WERI-Rb-1 (cell line): ENCODE results near the gene SLC7A8.

ENCODE experiments used
- DNase-seq: peaks from one replicate; pipeline ENCODE4 v3.0.0-alpha.2; 2020
- H3K27ac ChIP-seq: fragments of 250-450 bp; sonication (Bioruptor Pico); 2 replicates; pipeline ENCODE4 v1.5.1; 2020; ENCODE audit warnings: mild to moderate bottlenecking, moderate library complexity
- H3K27me3 ChIP-seq: fragments of 250-450 bp; sonication (Bioruptor Pico); 2 replicates; pipeline ENCODE4 v1.5.1; 2021; ENCODE audit warnings: mild to moderate bottlenecking, low read depth, moderate library complexity; ENCODE audit not compliant: insufficient read depth, severe bottlenecking
- H3K36me3 ChIP-seq: fragments of 250-450 bp; sonication (Bioruptor Pico); 2 replicates; pipeline ENCODE4 v1.5.1; 2020; ENCODE audit warnings: mild to moderate bottlenecking, moderate library complexity
- H3K4me3 ChIP-seq: 2 replicates; pipeline ENCODE4 v1.5.1; 2011; ENCODE audit warnings: low read depth, mild to moderate bottlenecking, control low read depth, low read length
- H3K9me3 ChIP-seq: fragments of 250-450 bp; sonication (Bioruptor Pico); 2 replicates; pipeline ENCODE4 v1.5.1; 2021; ENCODE audit warnings: mild to moderate bottlenecking, moderate library complexity; ENCODE audit not compliant: severe bottlenecking
- TF ChIP-seq, protein P1 (sequence below): IDR thresholded peaks from 2 replicates; pipeline ENCODE4 v1.5.1; 2011; ENCODE audit warnings: low read depth, mild to moderate bottlenecking, control low read depth, inconsistent platforms, low read length

The SLC7A8 gene

GRCh38 chr14:23126548-23127278, 56.7 kb downstream of the SLC7A8 start:
- no peaks in the 10 kb centered on the region for H3K9me3 ChIP-seq
- peaks cover 31% of the 10 kb centered on the region for H3K27me3 ChIP-seq
- no peak for DNase-seq
- TF ChIP-seq, protein P1, sequence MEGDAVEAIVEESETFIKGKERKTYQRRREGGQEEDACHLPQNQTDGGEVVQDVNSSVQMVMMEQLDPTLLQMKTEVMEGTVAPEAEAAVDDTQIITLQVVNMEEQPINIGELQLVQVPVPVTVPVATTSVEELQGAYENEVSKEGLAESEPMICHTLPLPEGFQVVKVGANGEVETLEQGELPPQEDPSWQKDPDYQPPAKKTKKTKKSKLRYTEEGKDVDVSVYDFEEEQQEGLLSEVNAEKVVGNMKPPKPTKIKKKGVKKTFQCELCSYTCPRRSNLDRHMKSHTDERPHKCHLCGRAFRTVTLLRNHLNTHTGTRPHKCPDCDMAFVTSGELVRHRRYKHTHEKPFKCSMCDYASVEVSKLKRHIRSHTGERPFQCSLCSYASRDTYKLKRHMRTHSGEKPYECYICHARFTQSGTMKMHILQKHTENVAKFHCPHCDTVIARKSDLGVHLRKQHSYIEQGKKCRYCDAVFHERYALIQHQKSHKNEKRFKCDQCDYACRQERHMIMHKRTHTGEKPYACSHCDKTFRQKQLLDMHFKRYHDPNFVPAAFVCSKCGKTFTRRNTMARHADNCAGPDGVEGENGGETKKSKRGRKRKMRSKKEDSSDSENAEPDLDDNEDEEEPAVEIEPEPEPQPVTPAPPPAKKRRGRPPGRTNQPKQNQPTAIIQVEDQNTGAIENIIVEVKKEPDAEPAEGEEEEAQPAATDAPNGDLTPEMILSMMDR, result no peak
- no peak overlapping the region for H3K4me3 ChIP-seq
- H3K36me3 ChIP-seq, result no peaks in the 10 kb centered on the region
- no peak overlapping the region for H3K27ac ChIP-seq

DNA sequence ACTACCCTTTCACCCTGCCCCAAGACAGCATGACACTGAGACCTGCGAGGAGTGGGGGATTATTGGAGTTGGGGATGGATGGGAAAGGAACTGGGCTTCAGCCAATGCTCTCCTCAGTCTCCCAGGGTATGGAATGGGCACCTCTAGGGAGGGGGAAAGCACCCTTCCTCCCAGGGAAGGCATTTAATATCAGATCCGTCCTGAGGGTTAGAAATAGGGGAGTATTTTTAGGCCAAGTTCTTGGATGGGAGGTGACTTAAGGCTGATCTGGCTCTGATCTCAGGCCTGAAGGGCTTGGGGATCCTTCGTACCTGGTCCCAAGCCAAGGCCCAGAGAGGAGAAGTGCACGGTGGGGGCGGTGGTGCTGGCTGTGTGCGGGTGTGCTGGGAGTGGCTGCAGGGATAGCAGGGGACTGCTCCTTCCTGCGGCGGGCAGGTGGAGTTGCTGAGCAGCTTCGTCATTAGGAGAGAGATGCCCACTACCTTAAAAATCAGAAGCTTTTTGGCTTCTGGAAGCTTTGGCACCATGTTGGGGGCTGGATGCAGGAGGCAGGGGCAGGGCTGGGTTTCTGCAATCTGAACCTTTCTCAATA, 57.4 kb downstream of the SLC7A8 start:
- DNase-seq, result no peak
- H3K4me3 ChIP-seq, result no peak overlapping the region
- H3K27ac ChIP-seq, result no peak overlapping the region
- H3K27me3 ChIP-seq, result peaks cover 31% of the 10 kb centered on the region
- H3K36me3 ChIP-seq, result no peaks in the 10 kb centered on the region
- no peaks in the 10 kb centered on the region for H3K9me3 ChIP-seq
- TF ChIP-seq, protein P1, result no peak

- H3K4me3 ChIP-seq, result no peak overlapping the region
- peaks cover 26% of the 10 kb centered on the region for H3K27me3 ChIP-seq
- H3K36me3 ChIP-seq, result no peaks in the 10 kb centered on the region
- DNase-seq, result no peak
- H3K9me3 ChIP-seq, result no peaks in the 10 kb centered on the region
- no peak overlapping the region for H3K27ac ChIP-seq
- TF ChIP-seq, protein P1, result no peak
These were observed 58.4 kb downstream of the SLC7A8 start for GRCh38 chr14:23125011-23125410.

DNA sequence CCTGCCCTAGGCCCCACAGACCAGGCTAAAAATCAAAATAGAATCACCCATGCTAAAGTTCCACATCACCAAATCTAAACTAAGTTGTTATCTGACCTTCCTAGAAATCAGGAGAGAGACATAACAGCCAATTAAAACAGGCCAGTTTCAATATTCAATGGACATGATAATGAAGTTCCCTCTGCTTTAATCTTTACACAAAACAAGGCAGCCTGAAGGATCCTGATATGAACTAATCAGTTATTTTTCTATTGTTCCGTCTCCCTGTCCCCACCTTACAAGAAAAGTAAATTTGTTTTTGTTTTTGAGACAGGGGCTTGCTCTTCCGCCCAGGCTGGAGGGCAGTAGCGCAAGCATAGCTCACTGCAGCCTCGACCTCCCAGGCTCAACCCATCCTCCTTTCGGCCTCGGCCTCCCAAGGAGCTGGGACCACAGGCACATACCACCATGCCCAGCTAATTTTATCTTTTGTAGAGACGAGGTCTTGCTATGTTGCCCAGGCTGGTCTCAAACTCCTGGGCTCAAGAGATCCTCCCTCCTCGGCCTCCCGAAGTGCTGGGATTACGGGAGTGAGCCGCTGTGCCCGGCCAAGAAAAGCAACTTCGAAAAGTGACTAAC, 59.0 kb downstream of the SLC7A8 start:
- no peak overlapping the region for H3K27ac ChIP-seq
- no peak overlapping the region for H3K4me3 ChIP-seq
- no peaks in the 10 kb centered on the region for H3K36me3 ChIP-seq
- H3K27me3 ChIP-seq, result peaks cover 20% of the 10 kb centered on the region
- no peak for DNase-seq
- H3K9me3 ChIP-seq, result no peaks in the 10 kb centered on the region
- TF ChIP-seq, protein P1, result no peak

DNA sequence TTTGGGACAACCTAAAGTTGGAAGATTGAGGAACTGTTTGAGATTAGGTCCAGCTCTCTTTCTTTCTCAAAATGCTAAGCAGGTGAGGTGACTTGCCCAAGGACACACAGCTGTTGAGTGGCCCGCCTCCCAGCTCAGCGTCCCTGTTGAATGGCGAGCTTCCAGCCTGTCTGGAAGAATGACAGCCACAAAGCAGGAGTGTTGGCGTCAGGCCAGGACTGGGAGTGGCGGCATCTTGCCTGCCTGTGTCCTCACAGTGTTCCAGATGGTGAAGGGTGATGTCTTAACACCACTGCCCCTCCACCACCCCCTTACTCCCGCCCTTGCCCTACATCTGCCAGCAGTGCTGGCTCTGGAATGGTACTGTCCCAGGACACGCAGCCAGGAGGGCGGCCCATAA, 60.0 kb downstream of the SLC7A8 start:
- DNase-seq, result peak; percentile 66

More for the DNA sequence above, 60.0 kb downstream of the SLC7A8 start:
- H3K9me3 ChIP-seq, result no peaks in the 10 kb centered on the region
- peaks cover 17% of the 10 kb centered on the region for H3K27me3 ChIP-seq
- TF ChIP-seq, protein P1, result no peak
- H3K36me3 ChIP-seq, result no peaks in the 10 kb centered on the region
- H3K27ac ChIP-seq, result no peak overlapping the region
- H3K4me3 ChIP-seq, result no peak overlapping the region
